ENCODE measurements around the gene SCAF4.
"Not testable (repeated sequence)": the region's sequence is repeated elsewhere in the genome, so short reads cannot be mapped to it uniquely, and the experiment has no call there.

SCAF4 gene

GRCh38 chr21:31668651-31669491 is 63.0 kb downstream of the SCAF4 start:
- FAIRE-seq: no peak

DNA sequence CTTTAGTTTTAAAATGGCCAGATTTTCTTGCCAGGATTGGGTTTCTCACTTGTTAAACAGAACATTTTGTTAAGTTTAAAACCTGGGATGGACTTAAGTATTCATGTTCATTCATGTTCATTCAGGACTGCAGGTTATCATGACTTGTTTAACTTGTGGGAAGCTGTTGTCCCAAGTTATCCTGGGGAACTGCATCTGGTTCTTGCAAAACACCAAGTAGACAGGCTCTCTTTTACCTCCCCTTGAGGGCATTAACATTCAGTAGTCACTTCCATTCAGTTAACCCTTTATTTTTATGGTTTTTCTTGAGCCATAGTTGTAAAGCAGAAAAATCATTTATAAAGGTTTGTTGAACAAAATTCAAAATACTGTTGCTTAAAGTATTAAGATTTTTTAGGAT is 64.3 kb downstream of the SCAF4 start:
- FAIRE-seq: no peak

- no peak for FAIRE-seq
Observed at GRCh38 chr21:31667132-31667531, 64.8 kb downstream of the SCAF4 start.

DNA sequence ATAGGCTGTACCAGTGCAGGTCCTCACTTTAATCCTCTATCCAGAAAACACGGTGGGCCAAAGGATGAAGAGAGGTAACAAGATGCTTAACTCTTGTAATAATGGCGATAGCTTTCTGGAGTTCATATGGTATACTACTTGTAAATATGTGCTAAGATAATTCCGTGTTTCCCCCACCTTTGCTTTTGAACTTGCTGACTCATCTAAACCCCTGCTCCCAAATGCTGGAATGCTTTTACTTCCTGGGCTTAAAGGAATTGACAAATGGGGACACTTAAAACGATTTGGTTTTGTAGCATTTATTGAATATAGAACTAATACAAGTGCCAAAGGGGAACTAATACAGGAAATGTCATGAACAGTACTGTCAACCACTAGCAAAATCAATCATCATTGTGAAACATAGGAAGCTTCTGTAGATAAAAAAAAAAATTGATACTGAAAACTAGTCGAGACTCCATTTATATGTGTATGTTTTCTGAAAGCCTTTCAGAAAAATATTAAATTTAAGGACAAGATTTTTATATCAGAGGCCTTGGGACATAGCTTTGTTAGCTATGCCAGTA is 65.4 kb downstream of the SCAF4 start:
- no peak for FAIRE-seq

GRCh38 chr21:31665869-31666268 is 66.0 kb downstream of the SCAF4 start:
- FAIRE-seq: not testable (repeated sequence)

- no peak for FAIRE-seq
Observed at GRCh38 chr21:31665397-31665796, 66.5 kb downstream of the SCAF4 start.

DNA sequence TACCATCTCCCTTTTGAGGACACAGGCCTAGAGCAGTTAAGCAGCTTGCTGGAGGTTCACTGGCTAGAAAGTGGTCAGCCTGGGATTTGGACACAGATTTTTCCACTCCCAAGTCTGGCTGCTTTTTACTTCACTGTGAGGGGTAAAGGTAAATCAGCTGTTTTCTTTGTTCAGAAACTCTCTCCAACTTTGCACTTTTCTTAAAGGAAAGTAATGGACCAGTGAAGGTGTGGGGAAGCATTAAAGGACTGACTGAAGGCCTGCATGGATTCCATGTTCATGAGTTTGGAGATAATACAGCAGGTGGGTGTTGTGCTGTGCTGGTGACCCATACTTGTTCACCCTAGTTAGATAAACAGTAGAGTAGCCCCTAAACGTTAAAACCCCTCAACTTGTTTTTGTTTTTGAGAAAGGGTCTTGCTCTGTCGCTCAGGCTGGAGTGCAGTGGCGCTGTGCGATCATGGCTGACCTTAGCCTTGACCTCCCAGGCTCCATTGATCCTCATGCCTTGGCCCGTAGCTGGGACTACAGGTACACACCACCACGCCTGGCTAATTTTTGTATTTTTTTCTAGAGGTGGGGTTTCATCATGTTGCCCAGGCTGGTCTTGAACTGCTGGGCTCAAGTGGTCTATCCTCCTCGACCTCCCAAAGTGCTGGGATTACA is 68.2 kb downstream of the SCAF4 start:
- FAIRE-seq: no peak

DNA sequence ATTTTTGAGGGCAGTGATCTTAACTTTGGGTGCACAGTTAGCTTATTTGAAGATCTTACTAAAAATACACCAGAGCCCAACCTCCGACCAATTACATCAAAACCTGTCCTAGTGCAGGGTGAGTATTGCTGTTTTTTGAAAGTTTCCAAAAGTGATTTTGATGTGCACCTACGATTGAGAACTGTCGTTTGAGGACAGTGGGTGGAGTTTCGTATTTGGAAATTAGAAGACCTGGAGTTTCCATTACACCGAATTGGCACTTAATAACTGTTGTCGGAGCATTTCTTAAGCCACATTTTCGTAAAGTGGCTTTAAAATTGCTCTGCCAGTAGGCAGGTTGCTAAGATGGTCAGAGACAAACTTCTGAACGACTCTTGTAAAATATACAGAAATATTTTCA is 71.3 kb downstream of the SCAF4 start:
- FAIRE-seq: no peak

GRCh38 chr21:31660259-31660565 is 71.7 kb downstream of the SCAF4 start:
- FAIRE-seq: no peak

- FAIRE-seq: no peak
Observed at GRCh38 chr21:31659536-31660258, 72.2 kb downstream of the SCAF4 start, which contains the start of gene SOD1. Gene SOD1, plus strand, starts transcription at chr21:31659693. Its CDS starts 77 bp downstream, at chr21:31659770.

DNA sequence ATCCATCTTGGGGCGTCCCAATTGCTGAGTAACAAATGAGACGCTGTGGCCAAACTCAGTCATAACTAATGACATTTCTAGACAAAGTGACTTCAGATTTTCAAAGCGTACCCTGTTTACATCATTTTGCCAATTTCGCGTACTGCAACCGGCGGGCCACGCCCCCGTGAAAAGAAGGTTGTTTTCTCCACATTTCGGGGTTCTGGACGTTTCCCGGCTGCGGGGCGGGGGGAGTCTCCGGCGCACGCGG is 72.7 kb downstream of the SCAF4 start:
- FAIRE-seq: no peak

GRCh38 chr21:31658053-31658452 is 73.9 kb downstream of the SCAF4 start:
- no peak for FAIRE-seq

GRCh38 chr21:31656199-31657095 is 75.5 kb downstream of the SCAF4 start:
- FAIRE-seq: no peak

- not testable (repeated sequence) for FAIRE-seq
Observed at GRCh38 chr21:31654821-31655580, 76.9 kb downstream of the SCAF4 start.

DNA sequence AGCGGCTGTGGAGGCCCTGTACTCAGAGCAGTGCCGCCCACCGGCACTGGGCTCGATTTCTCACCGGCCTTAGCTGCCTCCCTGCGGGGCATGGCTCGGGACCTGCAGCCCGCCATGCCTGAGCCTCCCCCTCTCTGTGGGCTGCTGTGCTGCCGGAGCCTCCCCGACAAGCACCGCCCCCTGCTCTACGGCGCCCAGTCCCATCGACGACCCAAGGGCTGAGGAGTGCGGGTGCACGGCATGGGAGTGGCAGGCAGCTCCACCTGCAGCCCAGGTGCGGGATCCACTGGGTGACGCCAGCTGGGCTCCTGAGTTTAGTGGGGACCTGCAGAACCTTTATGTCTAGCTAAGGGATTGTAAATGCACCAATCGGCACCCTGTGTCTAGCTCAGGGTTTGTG is 77.6 kb downstream of the SCAF4 start:
- no peak for FAIRE-seq

GRCh38 chr21:31651491-31651890 is 80.4 kb downstream of the SCAF4 start:
- not testable (repeated sequence) for FAIRE-seq

DNA sequence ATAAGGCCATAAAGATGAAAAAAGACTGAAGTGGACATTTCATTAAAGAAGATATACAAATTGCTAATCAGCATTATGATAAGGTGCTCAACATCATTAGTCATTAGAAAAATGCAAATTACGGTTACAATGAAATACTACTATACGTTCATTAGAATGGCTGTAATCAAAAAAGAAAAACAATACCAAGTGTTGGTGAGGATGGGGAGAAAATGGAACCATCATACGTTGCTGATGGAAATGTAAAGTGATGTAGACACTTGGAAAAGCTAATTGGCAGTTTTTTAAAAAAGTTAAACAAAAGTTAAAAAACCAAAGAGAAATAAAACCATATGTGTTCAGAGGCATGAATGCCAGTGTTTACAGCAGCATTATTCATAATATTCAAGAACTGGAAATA is 81.0 kb downstream of the SCAF4 start:
- no peak for FAIRE-seq

GRCh38 chr21:31647650-31648049 is 84.3 kb downstream of the SCAF4 start:
- FAIRE-seq: no peak

DNA sequence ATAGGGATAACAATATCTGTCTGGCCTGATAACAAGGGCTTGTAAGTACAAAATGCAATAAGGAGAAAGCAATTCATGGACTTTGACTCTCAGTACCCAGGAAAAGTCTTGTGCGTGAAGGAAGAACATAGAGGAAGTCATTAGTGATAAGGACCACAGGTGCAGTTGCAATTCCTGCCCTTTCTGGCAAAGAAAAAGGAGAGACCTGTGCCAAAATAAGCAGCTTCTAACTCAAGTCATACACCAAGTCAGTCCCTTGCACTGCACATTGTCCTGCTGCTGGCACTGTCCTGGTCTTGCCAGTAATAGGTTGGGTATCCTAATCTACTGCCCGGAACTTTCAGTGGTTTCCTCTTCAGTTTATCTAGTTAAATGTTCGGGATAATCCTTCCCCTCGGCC is 87.3 kb downstream of the SCAF4 start:
- FAIRE-seq: no peak

GRCh38 chr21:31641416-31641922 is 90.4 kb downstream of the SCAF4 start:
- no peak for FAIRE-seq

DNA sequence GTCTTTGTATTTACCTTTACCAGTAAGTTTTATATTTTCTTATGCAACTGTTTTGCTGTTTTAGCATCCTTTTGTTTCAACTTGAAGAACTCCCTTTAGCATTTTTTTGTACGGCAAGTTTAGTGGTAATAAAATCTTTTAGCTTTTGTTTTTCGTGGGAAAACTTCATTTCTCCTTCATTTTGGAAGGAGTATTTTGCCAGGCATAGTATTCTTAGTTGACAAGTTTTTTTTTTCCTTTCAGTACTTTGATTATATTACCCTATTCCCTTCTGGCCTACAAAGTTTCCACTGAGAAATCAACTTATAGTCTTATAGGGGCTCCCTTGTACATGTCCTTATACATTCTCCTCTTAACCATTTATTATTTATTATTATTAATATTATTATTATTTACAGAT is 95.0 kb downstream of the SCAF4 start:
- no peak for FAIRE-seq

DNA sequence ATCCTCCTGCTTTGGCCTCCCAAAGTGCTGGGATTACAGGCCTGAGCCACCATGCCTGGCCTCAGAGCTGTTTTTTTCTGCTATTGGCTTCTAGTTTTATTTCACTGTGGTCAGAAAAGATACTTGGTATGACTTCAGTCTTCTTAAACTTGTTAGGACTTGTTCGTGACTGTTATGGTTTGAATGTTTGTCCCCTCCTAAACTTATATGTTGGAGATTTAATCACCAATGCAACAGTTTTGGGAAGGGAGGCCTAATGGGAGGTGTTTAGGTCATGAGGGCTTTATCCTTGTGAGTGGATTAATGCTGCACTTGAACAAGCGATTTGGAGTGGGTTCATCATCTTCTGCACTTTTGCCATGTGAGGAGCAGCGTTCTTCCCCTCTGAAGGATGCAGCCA is 96.9 kb downstream of the SCAF4 start:
- no peak for FAIRE-seq

Measured in endometrium (tissue), 2 donors.